ENCODE measurements around the gene FTSJ1. TPM values are rescaled to one million over a fixed set of nuclear protein-coding genes. Genes with fewer than 3 reads are reported as not detected.

FTSJ1 gene
- total RNA-seq, result 109 and 125 TPM in 2 replicates

DNA sequence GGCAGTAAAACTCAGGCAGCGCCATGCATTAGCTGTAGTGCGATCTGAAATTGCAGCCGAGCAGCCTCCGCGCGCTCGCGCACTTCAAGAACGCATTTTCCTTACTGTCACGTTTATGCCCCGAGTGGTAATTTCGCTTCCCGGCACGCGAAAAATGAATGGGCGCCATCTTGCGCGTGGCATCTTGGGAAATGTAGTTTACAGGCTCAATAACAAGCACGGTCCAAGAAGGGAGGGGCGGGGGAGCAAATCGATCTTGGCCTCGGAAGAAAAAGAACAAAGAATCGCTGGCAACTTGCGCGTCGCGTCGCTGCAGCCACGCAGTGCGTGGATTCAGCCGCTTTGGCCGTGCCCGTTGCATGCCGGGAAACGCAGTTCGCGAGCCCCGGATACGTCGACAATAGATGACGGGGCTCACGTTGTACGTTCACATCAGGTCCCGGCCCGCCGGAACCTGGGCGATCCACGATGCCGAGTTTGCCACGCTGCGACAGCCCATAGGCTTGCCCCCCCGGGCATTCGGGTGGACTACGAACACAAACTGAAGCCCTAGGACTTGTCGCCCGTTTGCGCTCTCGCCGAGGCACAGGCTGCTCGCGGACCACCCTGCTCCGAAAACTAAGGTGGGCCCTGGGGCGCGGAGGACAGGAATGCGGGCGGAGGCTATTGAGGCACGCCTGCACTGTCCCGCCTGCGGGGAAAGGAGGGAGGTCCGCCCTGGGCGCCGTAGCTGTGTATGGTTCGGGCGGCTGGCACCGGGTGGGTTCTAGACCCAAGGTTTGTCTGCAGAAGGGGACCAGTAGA, at the start of gene FTSJ1:
Gene FTSJ1, plus strand, starts transcription at position 426 of the 804 bp plus-strand sequence. CDS start 1,849 bp downstream, outside the sequence.

DNA sequence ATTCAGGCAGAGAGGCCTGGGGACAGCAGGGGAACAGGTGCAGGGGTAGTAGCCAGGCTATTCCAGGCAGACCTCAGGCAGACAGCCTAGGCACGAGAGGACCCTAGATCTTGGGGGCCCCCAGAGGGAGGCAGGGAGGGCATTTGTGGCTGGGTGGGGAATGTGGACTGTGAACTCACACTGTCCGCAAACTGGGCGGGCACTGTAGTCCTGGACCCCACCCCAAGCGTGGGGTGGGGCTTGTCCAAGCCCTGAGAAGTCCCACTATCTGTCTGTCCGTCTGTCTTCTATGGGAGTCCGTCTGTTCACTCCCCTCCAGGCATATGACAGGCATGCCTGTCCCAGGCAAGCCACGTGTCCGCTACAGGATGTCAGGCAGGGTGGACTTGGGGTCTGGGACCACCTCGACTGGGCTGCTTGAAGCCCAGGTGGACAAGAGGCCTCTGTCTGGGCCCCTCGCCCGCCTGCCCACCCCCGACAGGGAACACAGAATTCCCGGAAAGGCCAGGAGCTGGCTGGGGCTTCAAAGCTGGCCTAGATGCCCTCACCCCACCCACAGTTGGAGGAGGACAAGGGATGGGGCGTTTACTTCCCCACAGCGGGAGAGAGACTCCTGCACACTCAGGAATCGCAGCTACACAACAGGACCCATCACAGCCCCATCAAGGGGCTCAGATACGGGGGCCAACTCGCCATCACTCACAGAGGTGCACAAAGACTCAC, 5.7 kb upstream of the FTSJ1 start, which contains the start of gene SLC38A5:
Gene SLC38A5, minus strand, starts transcription at position 151 of the 723 bp plus-strand sequence. CDS start 2,336 bp downstream, outside the sequence.

GRCh38 chrX:48508400-48509244, 32.6 kb downstream of the FTSJ1 start, which contains the start of gene PORCN:
Gene PORCN, plus strand, starts transcription at chrX:48508992. Its CDS starts 829 bp downstream, at chrX:48509821.

DNA sequence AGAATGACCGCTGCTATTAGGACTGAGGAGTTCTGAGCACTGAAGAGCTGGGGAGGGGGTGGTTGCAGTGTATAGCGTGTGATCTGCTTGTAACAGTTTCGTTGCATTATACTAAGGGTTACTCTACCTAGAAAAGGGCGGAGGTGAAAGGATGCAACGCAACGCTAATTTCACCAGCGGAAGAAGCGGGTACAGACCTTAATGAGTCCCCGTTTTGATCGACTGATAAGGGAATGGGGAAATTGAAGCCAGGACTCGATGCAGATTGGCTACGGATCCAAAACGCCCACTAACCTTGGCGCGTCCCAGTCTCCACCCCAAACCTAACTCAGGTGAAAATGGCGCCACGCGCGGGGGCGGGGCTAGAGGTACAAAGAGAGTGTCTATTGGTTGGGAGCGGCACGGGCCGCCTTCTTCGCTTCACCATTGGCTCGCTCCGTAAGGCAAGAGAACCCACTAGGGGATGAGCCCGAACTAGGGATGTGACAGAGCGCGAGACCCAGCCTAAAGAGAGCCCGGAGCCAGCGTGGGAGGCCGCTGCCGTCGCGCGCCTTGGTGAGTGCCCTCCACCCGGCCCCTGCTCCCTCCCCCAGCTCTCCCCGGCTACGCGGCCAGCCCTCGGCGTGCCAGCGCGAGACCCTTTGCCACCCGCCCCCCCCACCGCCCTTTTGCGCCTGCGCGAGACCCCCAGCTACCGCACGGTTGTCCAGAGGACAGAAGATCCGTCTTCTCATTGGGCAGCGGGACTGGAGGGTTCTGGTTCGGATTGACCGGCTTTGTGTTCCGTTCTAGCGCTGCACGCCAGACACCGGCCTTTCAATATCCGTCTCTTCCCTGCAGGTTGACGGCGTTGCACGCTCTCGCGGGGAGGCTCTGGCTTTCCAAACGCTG, 45.6 kb downstream of the FTSJ1 start, which contains the start of gene EBP:
Gene EBP, plus strand, starts transcription at position 456 of the 891 bp plus-strand sequence. CDS start 1,964 bp downstream, outside the sequence.

Other genes starting within 250 kb of the FTSJ1 start
- not detected in 2 replicates for gene SSX1, start 220.8 kb upstream of the FTSJ1 start, total RNA-seq
- gene SSX3, start 119.5 kb upstream of the FTSJ1 start, total RNA-seq, result not detected in 2 replicates
- gene SSX4, start 92.7 kb upstream of the FTSJ1 start, total RNA-seq, result not detected in 2 replicates
- gene SSX4B, start 64.2 kb upstream of the FTSJ1 start, total RNA-seq, result not detected in 2 replicates
- 146 and 167 TPM in 2 replicates for gene SLC38A5, start 5.9 kb upstream of the FTSJ1 start, total RNA-seq
- 38.1 and 63.6 TPM in 2 replicates for gene PORCN, start 32.8 kb downstream of the FTSJ1 start, total RNA-seq
- 198 and 217 TPM in 2 replicates for gene EBP, start 45.6 kb downstream of the FTSJ1 start, total RNA-seq
- 8.7 and 11.5 TPM in 2 replicates for gene TBC1D25, start 63.5 kb downstream of the FTSJ1 start, total RNA-seq
- gene RBM3, start 98.3 kb downstream of the FTSJ1 start, total RNA-seq, result 161 and 180 TPM in 2 replicates
- 93.5 and 146 TPM in 2 replicates for gene WDR13, start 121.3 kb downstream of the FTSJ1 start, total RNA-seq
- 0.16 TPM in 1 of 2 replicates, not detected in the other for gene WAS, start 207.6 kb downstream of the FTSJ1 start, total RNA-seq
- gene SUV39H1, start 220.5 kb downstream of the FTSJ1 start, total RNA-seq, result 6.3 and 21.6 TPM in 2 replicates